Ectodermal cell (in vitro differentiated cells): Measurements from ENCODE around the gene SUGT1.
A peak's percentile ranks its signal among the peaks of the same experiment; 100 is the strongest.
"Not testable (repeated sequence)": the region's sequence is repeated elsewhere in the genome, so short reads cannot be mapped to it uniquely, and the experiment has no call there.

Experiments used
- H3K27ac ChIP-seq: 2 replicates; pipeline ENCODE4 v1.7.0; 2013; ENCODE audit warnings: mild to moderate bottlenecking, low read depth, low read length; ENCODE audit not compliant: insufficient read depth, poor library complexity, severe bottlenecking
- H3K27me3 ChIP-seq: 2 replicates; pipeline ENCODE4 v1.7.0; 2013; ENCODE audit warnings: mild to moderate bottlenecking, low read length; ENCODE audit not compliant: insufficient read depth, control insufficient read depth, poor library complexity, severe bottlenecking
- H3K36me3 ChIP-seq: one replicate; pipeline ENCODE4 v1.7.0; 2013; ENCODE audit warnings: low read length; ENCODE audit not compliant: control insufficient read depth, insufficient read depth
- H3K4me1 ChIP-seq: one replicate; pipeline ENCODE4 v1.7.0; 2013; ENCODE audit warnings: low read length; ENCODE audit not compliant: control insufficient read depth, insufficient read depth
- H3K4me3 ChIP-seq: 2 replicates; pipeline ENCODE4 v1.7.0; 2013; ENCODE audit warnings: low read depth, low read length, control low read depth; ENCODE audit not compliant: insufficient read depth
- H3K9me3 ChIP-seq: 2 replicates; pipeline ENCODE4 v1.7.0; 2013; ENCODE audit warnings: mild to moderate bottlenecking, low read length, moderate library complexity; ENCODE audit not compliant: control insufficient read depth
- WGBS, 2 experiments: methylation state at CpG; one replicate each; pipeline ENCODE4 v1.1.7; 2013; ENCODE audit warnings: missing lambda C conversion rate in 2 of 2; 5-methylcytosine and 5-hydroxymethylcytosine counted together

Gene SUGT1

DNA sequence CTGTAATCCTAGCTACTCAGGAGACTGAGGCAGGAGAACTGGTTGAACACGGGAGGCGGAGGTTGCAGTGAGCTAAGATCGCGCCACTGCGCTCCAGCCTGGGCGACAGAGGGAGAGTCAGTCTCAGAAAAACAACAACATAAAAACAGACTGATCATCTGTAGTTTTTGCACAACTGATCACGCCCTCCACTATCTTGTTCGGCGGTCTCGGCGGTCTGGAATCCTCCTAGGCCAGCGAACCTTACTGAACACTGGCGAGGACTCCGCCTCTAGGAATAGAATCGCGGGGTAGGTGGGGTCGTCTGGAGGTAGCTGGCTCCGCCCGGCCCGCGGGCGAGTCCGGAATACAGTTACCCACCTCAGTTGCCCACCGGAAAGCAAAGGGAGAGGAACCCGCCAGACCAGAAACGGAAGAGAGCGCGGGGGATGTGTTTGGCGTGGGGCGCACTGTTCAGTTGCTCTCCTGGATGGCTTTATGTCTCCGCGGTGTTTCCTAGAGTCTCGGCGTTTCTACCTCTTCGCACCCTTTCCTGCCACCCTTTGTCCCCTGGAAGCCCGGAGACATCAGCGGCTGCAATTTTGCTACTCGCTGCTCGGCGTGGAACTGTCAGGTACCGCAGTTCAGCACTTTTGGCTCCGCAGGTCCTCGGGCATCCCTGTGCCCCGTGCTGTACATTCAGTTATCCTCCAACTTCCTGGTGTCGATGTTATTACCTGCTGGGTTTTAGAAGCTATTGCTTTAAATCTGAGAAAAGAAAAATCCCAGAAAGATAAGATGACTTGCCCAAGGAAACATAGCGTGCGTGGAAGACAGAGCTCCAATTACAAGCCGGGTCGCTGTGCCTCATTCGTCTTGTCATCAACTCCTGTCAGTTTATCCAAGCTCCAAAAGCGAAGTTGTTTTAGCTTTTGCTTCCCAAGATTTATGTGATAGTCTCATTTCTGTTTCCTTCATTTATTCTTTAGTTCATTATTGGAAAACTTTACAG lies 35.3 kb upstream of the SUGT1 start:
- Histone ChIP-seq H3K9me3 (no peaks in the 10 kb centered on the region), H3K4me3 (peak overlapping the region; percentile 84), H3K4me1 (peaks cover 3% of the 10 kb centered on the region), H3K36me3 (no peaks in the 10 kb centered on the region), H3K27ac (no peak overlapping the region), H3K27me3 (no peaks in the 10 kb centered on the region)
- WGBS, 2 experiments = 6 to 8% methylated on average over 51 of the region's 51 CpGs

DNA sequence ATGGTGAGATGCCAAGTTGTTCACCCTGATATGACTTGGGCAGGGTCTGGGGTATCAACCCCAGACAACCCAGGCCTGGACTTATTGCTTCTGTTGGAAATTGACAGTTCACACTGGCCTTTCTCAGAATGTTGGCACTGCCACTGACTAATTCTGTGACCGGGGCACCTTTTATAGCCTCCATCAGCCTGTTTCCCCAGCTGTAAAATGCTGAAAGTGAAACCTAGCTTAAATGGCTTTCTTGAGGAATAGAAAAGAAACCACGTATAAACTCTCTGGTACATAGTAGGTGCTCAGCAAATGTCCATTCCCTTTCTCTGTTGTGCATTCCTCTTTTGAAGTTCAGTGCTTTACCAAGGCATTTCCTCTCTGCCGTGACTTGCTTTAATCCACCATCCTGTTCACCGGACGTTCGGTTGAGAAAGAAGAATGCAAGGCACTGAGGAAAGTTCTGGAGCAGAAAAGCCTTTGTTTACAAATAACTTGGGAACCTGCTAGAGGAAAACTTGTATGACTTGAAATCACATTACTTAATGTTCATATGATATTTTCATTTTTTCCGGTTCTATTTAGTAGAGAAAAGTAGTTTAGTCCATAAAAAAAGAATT lies 21.4 kb upstream of the SUGT1 start:
- not testable (repeated sequence) for H3K9me3 ChIP-seq, H3K27ac ChIP-seq, H3K27me3 ChIP-seq, H3K4me1 ChIP-seq, H3K4me3 ChIP-seq, H3K36me3 ChIP-seq
- 92 to 95% methylated on average over 6 of the region's 7 CpGs for WGBS, 2 experiments

DNA sequence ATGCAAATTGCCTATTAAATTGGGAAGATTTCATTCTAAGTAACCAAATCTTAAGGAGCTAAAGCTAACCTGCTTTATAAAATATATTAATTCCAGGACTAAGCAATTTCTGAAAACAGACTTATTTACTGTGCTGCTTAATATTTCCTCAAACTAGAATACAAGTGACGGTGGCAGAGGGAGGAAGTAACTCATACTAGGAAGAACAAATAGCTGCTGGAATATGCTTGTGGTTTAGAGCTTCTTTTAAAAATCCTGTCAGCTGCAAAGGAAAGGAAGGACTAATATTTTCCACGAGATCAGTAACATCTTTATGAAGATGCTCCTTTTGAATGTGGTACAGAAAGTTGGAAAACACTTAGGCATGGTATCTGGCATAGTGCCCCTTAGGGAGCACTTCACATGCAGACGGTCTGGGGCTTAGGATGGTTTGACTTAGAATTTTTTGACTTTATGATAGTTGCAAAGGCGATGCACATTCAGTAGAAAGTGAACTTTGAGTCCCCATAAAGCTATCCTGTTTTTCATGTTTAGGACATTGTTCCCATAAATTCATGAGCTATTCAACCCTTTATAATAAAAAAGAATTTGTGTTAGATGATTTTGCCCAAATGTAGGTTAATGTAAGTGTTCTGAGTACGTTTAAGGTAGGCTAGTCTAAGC lies 13.8 kb upstream of the SUGT1 start:
- no peak overlapping the region for H3K4me3 ChIP-seq
- WGBS, 2 experiments = 96 to 98% methylated on average over 4 to 5 of the region's 5 CpGs
- H3K36me3 ChIP-seq = no peaks in the 10 kb centered on the region
- H3K9me3 ChIP-seq = no peaks in the 10 kb centered on the region
- H3K4me1 ChIP-seq = no peaks in the 10 kb centered on the region
- no peak overlapping the region for H3K27ac ChIP-seq
- H3K27me3 ChIP-seq = no peaks in the 10 kb centered on the region

DNA sequence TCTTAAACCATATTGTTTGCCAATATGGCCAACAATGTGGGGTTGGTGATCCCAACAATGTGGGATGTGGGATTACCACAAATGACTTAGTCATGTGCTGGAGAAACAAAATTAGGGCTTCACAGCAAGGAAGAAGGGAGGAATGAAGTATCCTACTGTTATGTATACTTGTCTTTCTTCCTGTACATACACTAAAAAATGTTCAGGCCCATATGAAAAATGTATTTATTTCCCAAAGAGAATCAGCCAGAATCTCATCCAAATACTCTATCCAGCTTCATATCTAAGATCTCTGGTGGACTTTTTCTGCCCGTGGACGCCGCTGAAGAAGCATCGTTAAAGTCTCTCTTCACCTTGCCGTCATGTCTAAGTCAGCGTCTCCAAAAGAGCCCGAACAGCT lies 10.5 kb upstream of the SUGT1 start, which contains the start of gene HNRNPA1L2:
Gene HNRNPA1L2 (plus strand): TSS at position 301 of the 400 bp plus-strand sequence. CDS start 62 bp downstream, at position 363.
- no peaks in the 10 kb centered on the region for H3K27me3 ChIP-seq
- 97 to 99% methylated on average over 7 of the region's 7 CpGs for WGBS, 2 experiments
- no peak within 1 kb of the TSS for H3K27ac ChIP-seq
- H3K4me1 ChIP-seq = no peaks in the 10 kb centered on the region
- H3K9me3 ChIP-seq = no peaks in the 10 kb centered on the region
- no peaks in the 10 kb centered on the region for H3K36me3 ChIP-seq
- H3K4me3 ChIP-seq = no peak within 1 kb of the TSS

DNA sequence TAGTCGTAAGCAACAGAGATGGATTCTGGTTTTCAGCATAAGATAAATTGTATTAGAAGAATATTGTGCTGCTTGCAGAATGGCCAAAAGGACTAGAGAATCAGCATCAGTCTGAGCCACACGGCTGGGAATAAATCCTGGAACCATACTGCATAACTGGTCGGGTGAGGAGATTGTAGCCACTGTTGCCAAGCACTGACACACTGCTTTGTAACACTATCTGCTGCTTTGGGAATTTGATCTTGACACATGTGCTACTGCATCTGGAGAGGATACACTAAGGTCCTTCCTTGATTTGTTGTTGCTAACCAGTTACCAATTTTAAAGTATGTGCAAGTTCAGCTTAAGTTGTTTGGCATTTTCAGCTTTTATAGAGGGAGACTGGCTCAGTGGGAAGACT lies 8.5 kb upstream of the SUGT1 start:
- WGBS, 2 experiments = 90 to 97% methylated on average over 3 of the region's 3 CpGs
- Histone ChIP-seq H3K36me3 (no peaks in the 10 kb centered on the region), H3K9me3 (no peaks in the 10 kb centered on the region), H3K27me3 (no peaks in the 10 kb centered on the region), H3K27ac (no peak overlapping the region), H3K4me1 (no peaks in the 10 kb centered on the region), H3K4me3 (no peak overlapping the region)

DNA sequence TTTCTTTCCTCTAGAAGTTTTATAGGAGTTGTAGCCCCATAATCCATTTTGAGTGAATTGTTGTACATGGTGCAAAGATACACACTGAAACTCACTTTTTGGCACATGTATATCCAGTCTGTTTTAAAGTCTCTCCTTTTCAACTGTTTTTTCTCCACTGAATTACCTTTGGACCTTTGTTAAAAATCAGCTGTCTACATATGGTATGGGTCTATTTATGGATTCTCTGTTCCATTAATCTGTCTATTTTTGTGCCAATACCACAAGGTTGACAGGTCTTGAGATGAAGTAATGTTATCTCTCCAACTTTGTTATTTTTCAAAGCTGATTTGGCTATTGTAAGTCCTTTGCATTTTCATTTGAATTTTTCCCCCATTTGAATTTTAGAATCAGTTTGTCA lies 5.7 kb upstream of the SUGT1 start:
- Histone ChIP-seq H3K27ac (no peak overlapping the region), H3K9me3 (no peaks in the 10 kb centered on the region), H3K27me3 (no peaks in the 10 kb centered on the region), H3K4me1 (no peaks in the 10 kb centered on the region), H3K36me3 (peaks cover 2% of the 10 kb centered on the region), H3K4me3 (no peak overlapping the region)

DNA sequence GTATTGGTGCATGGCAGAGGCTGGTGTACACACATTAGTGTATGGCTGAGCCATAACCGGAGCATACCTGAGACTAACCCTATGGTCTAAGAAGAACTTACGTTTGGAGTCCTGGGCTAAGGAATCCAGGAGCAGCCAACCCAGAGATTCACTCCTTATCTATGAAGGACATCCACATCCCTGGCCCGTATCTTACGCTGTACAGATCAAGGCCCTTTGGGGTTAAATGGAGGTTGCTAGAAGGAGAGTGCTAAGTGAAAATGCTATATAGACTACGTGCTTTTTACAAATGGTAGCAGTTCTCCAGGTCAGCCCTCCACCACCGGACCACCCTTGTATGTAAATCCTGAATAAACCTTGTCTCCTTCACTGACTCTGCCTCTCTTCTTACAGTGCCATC lies 1.9 kb upstream of the SUGT1 start:
- Histone ChIP-seq H3K27me3 (no peaks in the 10 kb centered on the region), H3K27ac (no peak overlapping the region), H3K9me3 (no peaks in the 10 kb centered on the region), H3K4me3 (peak overlapping the region; percentile 91), H3K36me3 (peaks cover 2% of the 10 kb centered on the region), H3K4me1 (peaks cover 4% of the 10 kb centered on the region)
- 82 to 84% methylated on average over 6 of the region's 6 CpGs for WGBS, 2 experiments

DNA sequence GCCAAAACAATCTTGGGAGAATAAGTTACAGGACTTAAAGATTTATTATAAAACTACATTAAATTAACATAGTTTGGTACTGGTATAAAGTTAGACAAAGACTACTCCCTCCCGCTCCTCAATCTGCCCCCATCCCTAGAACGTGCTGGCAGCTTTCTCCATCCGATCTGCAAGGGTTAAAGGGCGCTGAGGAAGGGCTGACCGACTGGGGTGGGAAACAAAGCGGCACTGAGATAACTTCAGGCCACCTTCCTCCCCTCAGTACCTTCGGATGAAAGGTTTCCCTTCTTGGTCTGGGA lies 790 bp upstream of the SUGT1 start:
- H3K36me3 ChIP-seq = peaks cover 2% of the 10 kb centered on the region
- no peaks in the 10 kb centered on the region for H3K9me3 ChIP-seq
- peak overlapping the region; percentile 91 for H3K4me3 ChIP-seq
- peaks cover 4% of the 10 kb centered on the region for H3K4me1 ChIP-seq
- peak overlapping the region; percentile 100 for H3K27ac ChIP-seq
- no peaks in the 10 kb centered on the region for H3K27me3 ChIP-seq
- 0% methylated on average over 7 of the region's 7 CpGs for WGBS, 2 experiments

DNA sequence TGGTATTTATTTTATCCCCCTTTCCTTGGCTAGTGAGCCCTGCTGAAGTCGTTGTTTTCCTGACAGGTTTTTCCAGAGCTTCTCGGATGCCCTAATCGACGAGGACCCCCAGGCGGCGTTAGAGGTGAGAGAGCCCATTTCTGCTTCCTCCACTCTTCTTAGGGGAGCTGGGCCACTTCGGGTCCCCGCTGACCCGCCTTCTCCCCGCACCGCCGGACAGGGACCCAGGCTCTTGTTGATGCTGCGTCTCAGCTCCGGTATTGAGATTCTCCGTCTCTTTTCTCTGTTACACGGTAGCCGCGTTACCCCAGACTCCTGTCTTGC lies 306 bp downstream of the SUGT1 start:
- WGBS, 2 experiments = 0% methylated on average over 18 of the region's 18 CpGs
- H3K4me1 ChIP-seq = peaks cover 4% of the 10 kb centered on the region
- H3K27ac ChIP-seq = peak overlapping the region; percentile 100
- H3K9me3 ChIP-seq = no peaks in the 10 kb centered on the region
- no peaks in the 10 kb centered on the region for H3K27me3 ChIP-seq
- H3K36me3 ChIP-seq = peaks cover 2% of the 10 kb centered on the region
- H3K4me3 ChIP-seq = peak overlapping the region; percentile 91

DNA sequence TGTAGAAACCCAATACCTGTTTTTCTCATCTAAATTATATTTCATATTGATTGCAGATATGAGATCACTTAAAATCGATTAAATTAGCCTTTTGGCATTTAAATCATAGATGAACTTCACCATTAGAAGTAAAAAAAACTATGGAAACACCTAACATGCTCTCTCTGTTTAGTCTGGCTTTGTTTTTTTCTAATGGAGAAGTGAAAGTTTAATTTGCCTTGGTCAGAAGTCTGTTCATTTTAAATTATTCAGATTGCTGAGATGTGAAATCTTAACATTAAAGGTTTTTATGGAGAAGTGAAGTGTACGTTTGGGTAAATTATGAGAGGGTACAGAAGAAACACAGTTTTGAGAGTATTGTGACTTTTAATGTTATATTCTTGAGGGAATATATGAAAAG lies 6.7 kb downstream of the SUGT1 start:
- no peaks in the 10 kb centered on the region for H3K9me3 ChIP-seq
- H3K4me3 ChIP-seq = no peak overlapping the region
- H3K4me1 ChIP-seq = no peaks in the 10 kb centered on the region
- H3K27me3 ChIP-seq = no peaks in the 10 kb centered on the region
- H3K27ac ChIP-seq = peak overlapping the region; percentile 33
- peaks cover 7% of the 10 kb centered on the region for H3K36me3 ChIP-seq
- WGBS, 2 experiments = 96 to 97% methylated on average over 1 to 2 of the region's 2 CpGs
